HG02981 (cell line): ENCODE data around the gene FANK1.
A peak's percentile ranks its signal among the peaks of the same experiment; 100 is the strongest.

Experiments used
- ATAC-seq: cut with Tn5 transposase; IDR thresholded peaks from one replicate; pipeline ENCODE4 v1.9.1; 2021; ENCODE audit warnings: mild to moderate bottlenecking, moderate library complexity; ENCODE audit not compliant: unreplicated experiment

Gene FANK1, protein sequence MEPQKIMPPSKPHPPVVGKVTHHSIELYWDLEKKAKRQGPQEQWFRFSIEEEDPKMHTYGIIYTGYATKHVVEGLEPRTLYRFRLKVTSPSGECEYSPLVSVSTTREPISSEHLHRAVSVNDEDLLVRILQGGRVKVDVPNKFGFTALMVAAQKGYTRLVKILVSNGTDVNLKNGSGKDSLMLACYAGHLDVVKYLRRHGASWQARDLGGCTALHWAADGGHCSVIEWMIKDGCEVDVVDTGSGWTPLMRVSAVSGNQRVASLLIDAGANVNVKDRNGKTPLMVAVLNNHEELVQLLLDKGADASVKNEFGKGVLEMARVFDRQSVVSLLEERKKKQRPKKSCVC

DNA sequence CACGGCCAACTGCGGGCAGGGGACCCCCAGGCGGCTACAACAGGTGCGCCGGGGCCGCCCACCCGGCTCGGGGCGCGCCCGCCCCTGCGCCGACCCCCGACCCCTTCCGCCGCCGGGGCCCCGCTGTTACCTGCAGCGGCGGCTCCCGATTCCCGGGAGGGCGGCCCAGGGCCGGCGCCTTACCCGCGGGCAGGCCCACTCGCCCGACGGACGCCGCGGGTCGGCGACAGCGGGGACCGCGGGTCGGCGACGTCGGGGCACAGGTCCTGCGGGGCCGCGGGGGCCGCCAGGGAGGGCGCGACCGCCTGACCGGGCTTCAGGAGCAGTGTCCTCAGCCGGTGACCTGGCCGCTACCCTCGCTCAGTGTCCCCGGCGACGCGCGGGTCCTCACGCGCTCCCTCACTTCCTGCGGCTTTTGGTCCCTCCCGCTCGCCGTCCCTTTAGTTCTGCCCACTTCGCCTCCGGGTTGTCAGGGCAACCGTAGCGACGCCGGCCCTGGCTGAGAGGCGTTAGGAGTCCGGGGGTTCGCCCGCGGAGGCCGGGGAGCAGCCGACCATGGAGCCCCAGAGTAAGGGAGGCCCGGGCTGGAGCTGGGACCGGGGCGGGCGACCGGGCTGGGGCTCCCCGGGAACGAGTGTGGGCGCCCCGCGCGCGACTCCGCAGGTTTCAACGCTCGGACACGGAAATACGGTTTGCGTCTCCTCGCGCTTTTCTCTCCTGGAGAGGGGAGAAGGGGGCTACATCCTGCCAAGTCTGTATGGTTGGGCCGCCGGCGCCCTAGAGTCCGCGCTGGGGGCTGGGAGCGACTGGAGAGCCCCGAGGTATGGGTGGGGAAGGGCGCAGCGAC lies at the start of gene FANK1:
FANK1 (plus strand) TSS at position 477 of the 847 bp plus-strand sequence; CDS start at position 556, 79 bp downstream.
- ATAC-seq, result peak; percentile 83

DNA sequence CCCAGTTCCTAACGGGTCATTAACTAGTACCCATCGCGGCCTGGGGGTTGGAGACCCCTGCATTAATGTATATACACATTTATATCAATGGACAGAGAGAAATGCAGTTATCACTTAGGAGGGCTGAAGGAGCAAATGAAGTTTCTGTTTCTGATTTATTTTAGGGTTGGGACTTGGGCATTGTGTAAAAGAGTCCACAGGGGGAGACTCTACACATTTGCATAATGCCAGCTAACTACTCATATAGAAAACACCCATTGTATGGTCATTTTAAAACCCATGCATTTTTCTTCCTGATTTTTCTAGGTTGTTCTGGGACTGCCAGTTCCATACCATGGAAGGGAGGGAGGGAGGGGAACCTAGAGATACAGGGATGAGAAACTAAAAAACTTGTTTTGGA lies 49.5 kb upstream of the FANK1 start:
- peak; percentile 58 for ATAC-seq

DNA sequence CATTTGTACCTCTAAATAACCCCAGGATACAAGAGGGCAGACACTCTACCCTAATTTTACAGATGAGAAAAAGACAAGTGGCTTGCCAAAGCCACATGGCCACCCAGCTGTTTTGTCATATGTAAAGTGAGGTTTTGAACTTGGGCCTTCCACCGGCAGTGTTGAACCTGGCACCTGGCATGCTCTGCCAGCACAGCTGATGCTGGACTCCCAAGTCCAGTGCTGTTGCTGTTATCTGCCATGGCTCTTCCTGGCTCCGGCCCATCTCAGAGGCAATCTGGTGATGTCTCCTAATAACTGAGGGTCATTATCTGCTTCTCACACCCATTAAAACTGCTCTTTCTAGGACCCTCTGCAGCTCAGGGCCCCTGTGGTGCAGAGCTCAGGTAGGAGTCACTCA lies 48.0 kb upstream of the FANK1 start:
- ATAC-seq, result no peak

DNA sequence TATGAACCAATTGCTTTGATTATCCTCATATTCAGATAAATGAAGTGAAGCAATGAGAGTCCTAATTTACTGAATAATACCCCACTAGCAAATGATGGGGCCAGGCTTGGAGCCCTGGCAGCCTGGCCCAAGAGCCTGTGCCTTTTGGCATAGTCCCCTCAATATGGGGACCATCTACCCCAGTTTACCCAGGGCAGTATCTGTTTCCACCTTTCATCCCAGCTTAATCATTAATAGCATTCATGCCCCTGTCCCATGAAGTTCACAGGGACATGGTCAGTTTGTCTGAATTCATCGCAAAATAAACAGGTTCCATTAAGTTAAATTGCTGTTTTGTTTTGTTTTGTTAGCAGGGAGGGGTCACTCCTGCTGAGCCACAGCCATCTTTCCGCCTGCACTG lies 47.5 kb upstream of the FANK1 start:
- ATAC-seq, result no peak

DNA sequence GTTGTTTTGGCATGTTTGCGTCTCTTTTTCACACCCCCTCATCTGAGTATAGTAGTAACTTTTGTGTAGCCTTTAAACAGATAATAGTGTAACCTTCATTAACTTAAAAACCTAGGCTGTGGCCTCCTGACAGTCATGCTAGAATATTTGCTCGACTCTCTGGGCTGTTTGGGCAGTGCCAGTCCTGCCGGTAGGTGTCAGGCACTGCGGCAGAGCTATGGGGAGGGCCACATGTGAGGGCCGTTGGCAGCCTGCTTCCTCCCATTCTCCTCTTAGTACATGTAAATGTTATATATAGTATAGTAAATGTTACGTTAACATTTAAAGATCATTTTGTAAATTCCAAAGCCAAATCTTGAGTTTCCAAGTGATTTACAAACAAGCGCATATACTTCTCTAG lies 46.9 kb upstream of the FANK1 start:
- no peak for ATAC-seq

DNA sequence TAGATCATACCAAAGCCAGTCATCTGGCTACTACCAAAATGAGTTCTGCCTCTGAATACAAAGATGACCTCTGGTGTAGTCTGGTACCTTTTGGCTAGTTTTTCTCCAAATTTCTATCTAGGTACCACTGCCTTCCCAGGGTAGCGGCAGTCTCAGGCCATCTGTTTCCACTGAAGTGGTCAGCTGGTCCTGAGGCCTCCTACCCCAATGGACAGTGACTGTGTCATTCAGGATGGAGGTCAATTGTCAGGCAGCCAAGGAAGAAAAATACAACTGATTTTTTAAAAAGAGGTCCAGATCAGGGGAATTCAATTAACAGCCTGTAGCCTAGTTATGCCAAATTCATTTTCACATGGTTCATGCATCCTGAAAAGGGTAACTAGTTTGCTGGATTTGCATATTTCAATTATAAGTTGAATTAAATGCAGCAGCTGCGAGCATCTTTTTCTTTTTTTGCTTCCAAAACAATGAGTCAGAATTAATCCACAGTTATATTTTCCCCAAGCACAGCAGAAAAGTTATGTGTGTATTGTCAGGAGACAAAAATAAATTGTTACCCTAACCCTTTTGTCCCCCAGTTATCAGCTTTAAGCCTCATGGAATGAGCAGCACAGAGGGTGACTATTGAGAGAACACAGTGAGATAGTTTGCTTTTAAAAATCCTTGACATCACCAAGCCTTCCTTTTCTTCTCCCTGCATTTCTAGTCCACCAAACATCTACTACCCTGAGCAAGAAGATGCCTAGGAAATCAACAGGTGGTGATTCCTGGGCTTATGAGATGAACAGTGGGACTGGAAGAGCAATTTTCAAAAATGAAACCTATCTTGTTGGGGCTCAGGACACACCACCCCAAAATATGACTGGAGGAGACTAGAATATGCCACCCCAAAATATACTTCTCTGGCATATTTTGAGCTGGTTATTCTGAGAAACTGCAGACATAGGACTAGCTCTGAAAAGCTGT lies 45.3 kb upstream of the FANK1 start:
- no peak for ATAC-seq

DNA sequence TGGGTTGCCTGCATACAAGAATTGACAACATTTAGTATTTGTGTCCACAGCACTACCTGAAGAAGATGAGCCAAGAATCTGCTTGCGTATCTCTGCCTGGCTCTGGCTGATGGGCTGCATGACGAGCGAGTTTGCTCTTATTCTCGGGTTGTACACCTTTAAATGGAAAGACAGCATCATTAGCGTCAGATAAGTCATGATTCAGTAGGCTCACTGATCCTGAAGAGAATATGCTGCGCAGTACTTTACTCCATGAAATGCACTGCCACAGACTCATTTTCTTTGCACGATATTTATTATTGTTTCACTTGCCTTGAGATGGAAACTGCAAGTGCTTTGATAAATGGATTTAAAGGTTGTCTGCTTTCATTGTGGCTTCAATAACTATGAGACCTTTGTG lies 43.9 kb upstream of the FANK1 start:
- ATAC-seq, result no peak

DNA sequence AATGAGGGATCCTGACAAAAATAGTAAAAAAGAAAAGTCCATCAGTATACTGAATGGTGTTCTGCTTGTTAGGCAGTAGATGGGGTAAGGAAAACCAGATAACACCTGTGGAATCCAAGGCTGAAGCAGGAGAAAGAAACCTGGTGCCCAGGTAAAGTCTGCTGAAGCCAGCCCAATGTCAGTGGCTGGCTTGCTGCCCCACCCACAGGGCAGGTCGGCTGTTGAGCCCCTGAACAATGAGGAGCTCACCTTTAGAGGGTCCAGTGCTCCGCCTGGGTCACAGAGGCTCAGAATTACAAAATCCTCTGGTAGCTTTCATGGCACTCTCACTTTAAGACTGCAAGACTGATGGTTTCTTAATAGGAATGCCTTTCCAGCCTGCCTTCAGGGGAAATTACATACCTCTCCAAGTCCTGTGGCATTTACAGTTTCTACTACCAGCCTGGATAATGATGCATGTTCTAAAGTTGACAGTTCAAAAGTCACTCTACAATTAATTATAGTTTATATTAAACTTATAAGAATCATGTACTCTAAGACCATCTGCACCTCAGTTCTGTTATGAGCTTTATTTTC lies 39.1 kb upstream of the FANK1 start:
- ATAC-seq, result no peak

DNA sequence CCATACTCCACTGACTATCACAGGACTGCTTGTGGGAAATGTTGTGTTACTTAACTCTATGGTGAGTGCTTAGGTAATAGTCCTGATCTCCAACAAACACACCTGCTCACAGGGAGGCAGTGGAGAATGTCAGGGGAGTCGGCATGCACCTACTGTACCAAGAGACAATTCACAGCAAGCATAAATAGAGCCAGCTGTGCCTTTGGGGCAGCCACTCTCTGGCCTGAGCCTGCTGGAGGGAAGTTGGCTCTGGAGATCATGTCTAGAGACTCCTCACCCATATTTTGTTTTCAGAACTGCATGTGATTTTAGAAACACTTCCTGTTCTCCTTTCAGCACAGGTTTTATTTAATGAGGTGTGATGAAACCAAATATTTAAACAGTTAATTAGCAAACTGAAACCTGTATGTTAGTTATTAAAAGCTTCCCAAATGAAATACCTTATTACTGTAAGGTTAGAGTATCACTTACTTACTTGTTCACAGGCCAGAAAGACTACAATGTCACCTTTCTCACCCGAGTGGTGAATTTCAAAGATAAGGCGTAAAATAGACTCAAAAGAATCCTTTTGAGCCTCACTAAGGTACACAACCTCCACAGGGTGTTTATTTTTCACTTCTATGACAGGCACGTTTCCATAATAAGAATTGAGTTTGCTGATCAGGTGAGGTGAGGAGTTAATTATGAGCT lies 37.1 kb upstream of the FANK1 start:
- ATAC-seq, result no peak

DNA sequence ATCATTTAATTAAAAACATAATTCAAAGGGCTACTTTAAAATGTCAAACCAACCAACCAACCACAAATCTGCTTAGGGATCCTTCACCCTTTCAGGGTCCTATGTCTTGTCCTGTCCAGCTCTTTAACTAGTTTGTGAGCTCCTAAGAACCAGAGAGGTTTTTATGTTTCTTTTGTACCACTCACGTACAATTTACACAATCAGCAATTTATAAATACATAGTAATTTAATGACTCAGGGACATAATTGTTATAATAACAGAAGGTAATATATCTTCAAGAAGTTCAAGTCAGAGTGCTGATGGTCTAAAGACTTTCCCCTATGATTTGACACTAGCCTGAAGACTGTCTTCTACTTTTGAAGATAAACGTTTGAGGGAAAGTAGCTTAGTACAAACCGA lies 31.2 kb upstream of the FANK1 start:
- no peak for ATAC-seq

DNA sequence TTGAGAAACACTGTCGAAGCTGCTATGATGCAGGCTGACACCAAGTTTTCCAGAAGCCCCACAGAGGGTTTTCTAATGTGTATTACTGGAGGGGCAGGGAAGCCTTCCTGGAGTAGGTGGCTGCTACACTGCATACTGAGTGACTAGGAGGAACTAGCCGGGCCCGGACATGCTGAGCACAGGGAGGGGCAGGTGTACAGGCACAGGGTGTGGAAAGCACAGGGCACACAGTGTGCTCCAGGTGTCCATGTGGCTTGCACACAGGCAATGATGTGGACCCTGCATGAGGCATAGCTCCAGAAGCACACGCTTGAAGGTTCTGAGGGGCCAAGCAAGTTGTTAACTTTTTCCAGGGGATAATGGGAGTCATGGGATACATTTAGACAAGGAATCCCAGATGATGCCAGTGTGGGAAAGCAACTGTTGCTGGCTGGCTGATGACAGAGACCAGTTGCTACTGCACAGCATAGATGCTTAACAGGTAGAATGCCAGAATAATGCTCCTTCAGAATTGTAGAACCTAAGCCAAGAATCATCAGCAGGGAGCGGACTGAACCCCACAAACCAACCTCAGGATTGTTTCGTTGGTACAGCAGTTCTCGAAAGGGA lies 29.8 kb upstream of the FANK1 start:
- no peak for ATAC-seq

DNA sequence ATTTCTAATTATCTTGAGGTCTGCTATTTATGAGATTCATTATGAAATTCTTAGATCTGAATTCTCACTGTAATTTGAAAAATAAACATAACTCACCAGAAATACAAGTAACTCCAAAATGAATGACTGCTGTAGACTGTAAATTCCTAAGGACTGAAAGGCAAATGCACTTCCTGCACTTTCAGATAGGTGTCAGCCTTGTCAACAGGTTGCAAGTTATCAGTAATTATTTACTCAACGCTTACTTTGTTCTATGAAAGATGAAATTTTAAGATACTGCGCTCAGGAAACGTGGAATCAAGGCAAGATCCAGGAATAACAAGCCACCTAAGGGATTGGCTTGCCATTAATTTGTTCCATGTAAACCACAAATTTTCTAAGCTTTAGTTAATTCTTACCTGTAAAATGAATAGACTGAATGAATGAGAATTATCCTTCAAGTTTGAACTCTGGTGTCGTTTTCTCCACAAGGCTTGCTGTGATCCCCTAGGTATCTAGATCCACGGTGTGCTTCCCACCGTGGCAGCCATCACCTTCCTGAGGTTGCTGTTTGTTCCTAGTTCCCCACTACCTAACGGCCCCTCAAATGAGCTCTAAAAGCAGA lies 27.9 kb upstream of the FANK1 start:
- ATAC-seq, result peak; percentile 82

DNA sequence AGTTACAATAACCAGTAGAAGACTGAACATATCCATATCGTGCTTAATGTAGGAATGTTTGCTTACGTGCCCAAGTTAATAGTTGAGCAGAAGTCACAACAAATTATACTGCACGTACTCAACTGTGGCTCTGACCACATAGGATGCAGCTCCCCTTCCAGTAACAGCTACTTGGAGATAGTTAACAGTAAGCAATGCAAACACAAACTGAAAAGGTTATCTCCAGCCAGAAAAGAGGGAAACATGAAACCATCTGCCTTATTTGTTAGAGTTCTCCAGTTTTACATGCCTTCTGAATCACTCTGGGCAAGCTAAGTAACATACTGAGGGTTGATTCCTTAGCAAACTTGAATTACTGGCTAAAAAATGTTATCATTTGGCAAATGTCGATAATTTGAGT lies 25.0 kb upstream of the FANK1 start:
- ATAC-seq, result no peak

DNA sequence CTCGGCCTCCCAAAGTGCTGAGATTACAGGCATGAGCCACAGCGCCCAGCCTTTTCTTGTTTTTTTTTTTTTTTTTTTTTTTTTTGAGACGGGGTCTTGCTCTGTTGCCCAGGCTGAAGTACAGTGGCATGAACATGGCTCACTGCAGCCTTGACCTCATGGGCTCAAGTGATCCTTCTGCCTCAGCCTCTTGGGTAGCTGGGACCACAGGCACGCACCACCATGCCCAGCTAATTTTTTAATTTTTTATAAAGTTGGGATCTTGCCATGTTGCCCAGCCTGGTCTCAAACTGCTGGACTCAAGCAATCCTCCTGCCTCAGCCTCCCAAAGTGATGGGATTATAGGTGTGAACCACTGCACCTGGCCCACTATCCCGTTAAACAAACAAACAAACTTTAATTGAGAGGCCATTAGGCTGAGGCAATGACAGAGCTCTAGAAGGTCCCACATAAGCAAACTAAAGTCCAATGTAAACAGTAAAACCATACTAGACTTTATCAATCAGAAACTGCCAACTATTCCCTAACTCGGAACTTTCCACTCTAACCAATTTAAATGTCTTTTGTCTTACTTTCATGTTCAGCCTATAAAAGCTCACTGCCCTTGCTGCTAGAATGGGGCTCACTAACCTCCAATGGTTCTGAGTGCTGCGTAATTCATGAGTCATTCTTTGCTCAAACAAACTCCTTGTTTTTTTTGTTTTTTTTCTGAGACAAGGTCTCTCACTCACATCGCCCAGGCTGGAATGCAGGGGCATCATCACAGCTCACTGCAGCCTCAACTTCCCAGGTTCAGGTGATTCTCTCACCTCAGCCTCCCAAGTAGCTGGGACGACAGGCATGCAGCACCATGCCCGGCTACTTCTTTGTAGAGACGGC lies 17.2 kb upstream of the FANK1 start:
- no peak for ATAC-seq

DNA sequence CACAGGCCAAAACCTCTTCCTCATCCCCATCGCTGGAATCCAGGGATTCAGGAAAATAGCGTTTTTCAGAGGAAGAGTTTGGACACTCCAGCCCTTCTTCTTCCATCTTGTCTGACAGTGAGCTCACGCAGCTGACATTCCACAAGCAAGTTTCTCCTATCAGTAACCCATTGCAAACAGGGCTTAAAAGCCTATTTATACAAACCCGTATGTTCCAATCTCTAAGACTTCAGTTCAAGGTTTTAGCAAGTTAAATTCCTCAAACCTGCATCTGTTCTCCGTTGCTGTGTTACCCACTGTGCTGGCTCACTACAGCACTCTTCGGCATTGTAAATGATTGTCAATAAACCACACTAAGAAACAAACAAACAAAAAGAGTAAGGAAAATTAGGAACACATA lies 15.6 kb upstream of the FANK1 start:
- ATAC-seq, result no peak

DNA sequence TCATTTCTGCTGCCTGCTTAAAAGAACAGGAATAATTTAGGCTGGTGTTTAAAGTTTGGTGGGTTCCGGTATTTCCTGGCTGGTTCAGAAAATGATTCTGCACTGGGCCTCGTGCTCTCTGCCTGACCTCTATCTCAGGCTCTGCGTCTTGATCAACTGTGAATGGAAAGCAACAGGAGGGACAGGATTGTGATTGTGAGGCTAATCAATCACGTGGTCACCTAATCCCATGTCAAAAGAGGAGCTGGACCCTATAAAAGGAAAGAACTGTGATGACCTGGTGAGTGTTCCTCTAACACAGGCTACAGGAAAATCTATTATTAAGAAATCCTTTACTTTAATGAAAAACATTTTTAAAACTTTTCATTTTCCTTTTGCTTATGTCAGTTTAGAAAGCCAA lies 15.2 kb upstream of the FANK1 start, which contains the start of gene DHX32:
DHX32 (minus strand) TSS at position 101 of the 400 bp plus-strand sequence. CDS start 468 bp downstream, outside the sequence.
- no peak for ATAC-seq

DNA sequence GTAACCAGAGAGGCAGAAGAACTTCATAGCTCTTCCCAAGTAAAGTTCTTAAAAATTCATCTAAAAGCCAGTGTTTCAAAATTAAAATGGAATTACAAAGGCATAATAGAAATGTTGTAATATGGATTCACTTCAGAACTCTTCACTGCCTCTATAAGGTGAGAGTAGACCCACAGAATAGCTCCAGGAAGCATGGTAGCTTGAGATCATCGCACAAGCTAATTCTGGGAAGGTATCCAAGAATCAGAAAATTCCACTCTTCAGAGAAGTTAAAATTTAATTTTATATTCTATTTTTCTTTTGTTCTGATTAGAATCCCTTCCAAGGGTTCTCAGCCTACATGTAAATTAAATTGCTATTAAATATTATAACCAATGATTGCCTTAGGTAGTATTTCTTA lies 13.8 kb upstream of the FANK1 start:
- no peak for ATAC-seq

DNA sequence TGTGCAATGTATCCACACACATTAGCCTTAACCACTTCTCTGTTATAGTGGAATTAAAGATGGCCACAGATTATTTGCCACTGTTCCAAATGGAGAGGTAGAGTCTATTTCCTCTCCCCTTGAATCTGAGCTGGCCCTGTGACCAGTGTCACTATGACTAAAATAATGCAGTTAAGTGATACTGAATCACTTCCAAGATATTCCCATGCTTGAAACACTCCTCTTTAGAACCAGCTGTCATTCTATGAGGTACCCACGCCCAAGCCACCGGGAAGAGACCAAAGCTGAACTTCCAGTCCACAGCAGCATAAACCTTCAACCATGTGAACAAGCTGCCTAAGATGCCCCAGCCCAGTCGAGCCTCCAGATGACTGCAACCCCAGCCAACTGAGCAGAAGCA lies 13.2 kb upstream of the FANK1 start:
- ATAC-seq, result no peak
